GM12873 (cell line): ENCODE measurements around the gene TSHZ2.

Source experiments
- TF ChIP-seq, protein P1 (sequence below): IDR thresholded peaks from 2 replicates; pipeline ENCODE4 v1.5.1; 2012; ENCODE audit warnings: low read depth, mild to moderate bottlenecking, moderate library complexity, low read length, control low read depth; ENCODE audit not compliant: insufficient read depth; ENCODE audit errors: missing control alignments

TSHZ2 gene

DNA sequence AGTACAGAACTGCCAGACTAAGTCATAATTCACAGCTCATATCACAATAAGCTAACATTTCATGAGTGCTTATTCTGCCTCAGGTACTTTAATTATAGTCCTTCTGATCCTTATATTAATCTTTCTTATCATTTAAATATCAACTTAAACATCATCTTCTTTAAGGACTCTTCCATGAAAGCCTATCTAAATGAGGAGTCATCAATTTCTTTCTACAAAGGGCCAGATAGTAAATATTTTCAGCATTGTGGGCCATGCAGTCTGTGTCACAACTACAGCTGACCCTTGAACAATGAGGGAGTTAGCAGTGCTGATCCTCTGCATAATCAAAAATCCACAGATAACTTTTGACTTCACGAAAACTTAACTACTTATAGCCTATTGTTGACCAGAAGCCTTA, 306.4 kb downstream of the TSHZ2 start:
- TF ChIP-seq, protein P1, sequence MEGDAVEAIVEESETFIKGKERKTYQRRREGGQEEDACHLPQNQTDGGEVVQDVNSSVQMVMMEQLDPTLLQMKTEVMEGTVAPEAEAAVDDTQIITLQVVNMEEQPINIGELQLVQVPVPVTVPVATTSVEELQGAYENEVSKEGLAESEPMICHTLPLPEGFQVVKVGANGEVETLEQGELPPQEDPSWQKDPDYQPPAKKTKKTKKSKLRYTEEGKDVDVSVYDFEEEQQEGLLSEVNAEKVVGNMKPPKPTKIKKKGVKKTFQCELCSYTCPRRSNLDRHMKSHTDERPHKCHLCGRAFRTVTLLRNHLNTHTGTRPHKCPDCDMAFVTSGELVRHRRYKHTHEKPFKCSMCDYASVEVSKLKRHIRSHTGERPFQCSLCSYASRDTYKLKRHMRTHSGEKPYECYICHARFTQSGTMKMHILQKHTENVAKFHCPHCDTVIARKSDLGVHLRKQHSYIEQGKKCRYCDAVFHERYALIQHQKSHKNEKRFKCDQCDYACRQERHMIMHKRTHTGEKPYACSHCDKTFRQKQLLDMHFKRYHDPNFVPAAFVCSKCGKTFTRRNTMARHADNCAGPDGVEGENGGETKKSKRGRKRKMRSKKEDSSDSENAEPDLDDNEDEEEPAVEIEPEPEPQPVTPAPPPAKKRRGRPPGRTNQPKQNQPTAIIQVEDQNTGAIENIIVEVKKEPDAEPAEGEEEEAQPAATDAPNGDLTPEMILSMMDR = no peak

DNA sequence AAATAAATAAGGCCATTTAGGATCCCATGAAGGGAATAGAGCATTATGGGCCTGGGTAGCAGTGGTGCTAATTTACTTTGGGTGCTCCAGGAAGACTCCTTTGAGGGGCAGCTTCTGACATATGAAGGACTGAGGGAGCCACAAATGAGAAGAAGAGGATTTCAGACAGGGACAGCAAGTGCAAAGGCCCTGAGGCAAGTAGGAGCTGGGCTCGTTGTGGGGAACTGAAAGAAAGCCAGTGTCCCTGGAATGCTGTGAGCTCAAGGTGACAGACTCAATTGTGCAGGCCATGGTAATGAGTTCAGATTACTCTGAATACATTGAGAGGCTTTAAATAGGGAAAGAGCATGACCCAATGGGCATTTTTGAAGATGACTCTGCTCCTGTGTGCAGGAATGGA, 307.6 kb downstream of the TSHZ2 start:
- TF ChIP-seq, protein P1 = no peak

DNA sequence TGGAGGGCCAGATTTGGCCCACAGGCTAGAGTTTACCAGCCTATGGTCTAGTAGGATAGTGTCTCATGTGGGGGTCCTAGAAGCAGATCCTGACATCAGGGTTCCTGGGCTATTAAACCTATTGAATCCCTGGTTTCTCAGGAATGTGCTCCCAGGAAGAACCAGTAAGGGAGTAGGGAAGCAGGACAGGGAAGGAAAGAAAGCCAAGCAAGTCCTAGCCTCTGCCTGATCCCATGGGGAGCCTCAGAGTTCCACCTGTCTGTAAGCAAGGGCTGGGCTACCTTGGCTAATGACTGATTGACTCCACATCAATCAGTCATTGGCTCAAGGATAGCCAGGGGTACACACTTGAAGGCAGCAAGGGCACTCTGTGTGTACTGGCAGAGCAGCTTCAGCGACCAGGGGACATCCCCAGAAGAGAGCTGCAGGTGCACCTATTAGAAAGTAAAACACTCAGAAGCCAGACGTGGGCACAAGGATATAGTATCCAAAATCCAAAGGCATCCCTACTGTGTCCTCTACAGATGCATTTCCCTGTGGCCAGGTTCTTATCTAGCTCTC, 309.5 kb downstream of the TSHZ2 start:
- TF ChIP-seq, protein P1 = no peak

DNA sequence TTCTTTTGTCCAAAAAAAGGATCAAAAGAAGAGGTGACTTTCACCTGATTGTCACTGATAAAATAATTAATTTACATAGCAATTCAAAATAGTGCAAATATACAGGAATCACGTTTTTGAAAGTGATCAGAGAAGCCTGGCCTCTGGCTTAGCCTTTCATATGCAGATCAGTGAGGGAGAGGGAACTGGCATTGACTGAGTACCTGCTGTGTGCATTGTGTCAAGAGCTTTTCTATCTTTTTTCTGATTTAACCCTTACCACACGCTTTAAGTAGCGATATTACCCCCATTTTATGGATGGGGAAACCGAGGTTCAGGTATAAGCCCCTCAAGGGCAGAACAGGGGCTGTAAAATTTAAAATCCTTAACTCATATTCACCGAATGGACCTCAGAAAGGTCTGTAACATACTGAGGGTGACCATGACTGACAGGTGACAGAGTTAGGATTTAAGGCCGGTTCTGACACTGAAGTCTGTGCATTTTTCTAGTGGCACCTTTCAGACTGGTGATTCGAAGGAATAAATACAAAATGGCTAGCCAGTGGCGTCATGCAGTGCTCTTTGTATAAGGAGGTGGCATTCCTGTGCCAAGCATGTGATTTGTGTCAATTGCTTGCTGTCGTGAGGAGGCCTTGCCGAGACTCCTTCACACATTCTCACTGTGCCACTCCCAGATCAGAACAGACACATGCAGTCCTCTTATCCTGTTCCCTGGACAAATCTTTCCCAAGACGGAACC, 310.2 kb downstream of the TSHZ2 start:
- TF ChIP-seq, protein P1 = no peak

DNA sequence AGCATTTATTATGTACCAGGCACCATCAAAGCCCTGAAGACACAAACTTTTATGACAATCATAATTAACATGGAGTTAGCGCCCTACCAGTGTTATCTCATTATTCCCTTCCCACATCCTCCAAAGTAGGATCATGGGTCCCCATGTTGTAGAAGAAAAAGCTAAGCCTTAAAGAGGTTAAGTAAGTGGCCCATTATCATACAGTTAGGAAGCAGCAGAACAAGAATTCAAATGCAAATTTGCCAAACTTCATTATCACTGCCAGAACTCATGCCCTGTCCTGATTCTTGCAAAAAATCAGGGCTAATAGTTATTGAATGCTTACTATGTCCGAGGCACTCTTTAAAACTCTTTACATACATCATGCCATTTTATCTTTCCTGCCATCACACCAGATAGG, 310.9 kb downstream of the TSHZ2 start:
- TF ChIP-seq, protein P1 = no peak

DNA sequence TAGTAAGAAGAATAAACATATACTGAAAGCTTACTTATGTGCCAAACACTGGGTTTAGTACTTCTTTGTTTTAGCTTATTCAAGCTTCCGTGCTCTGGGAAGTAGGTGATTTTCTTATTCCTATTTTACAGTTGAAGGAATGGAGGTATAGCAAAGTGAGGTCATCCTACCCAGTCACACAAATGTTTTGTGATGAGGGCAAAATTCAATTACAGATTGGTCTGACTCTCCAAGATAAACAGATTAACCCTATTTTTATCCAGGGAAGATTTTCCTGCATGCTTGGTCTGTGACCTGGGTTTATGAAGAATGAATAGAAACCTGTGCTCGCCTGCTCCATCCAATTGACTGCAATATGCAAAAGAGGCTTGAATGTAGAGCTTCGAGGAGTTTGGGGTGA, 311.4 kb downstream of the TSHZ2 start:
- TF ChIP-seq, protein P1 = no peak

DNA sequence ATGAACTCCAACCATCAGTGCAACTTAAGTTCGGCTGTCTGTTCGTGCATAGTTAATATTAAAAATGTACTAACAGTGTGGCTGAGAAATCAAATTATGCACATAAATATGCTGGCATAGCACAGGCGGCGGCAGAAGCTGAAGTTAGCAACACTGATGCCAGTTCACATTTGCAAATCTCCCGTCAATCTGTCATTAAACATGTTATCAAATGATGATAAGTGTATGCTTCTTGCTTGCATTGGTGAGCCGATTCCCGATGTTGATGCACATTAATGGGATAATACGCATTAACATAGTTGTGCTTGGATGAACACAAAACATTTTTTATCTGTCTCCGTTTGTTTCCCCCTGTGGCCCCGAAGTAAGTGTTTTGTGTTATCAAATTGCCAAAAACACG, 312.1 kb downstream of the TSHZ2 start:
- TF ChIP-seq, protein P1 = no peak
